Measurements from ENCODE around the gene PURB. TPM values are rescaled to one million over a fixed set of nuclear protein-coding genes. Genes with fewer than 3 reads are reported as not detected.

Gene PURB
- total RNA-seq, 1 donor from 2014 or later = 18.2 TPM

GRCh38 chr7:44897309-44897708 lies 12.0 kb upstream of the PURB start:
- no peak for DNase-seq (ENCODE audit: low read depth)
- H3K27me3 ChIP-seq (ENCODE audit: control insufficient read depth, insufficient read depth, low read length) = no peaks in the 10 kb centered on the region
- H3K4me3 ChIP-seq (ENCODE audit: low read depth, low read length) = no peak overlapping the region
- no peak for FAIRE-seq
- H3K36me3 ChIP-seq (ENCODE audit: control insufficient read depth, insufficient read depth, low read length) = no peaks in the 10 kb centered on the region
- TF ChIP-seq, protein P1, sequence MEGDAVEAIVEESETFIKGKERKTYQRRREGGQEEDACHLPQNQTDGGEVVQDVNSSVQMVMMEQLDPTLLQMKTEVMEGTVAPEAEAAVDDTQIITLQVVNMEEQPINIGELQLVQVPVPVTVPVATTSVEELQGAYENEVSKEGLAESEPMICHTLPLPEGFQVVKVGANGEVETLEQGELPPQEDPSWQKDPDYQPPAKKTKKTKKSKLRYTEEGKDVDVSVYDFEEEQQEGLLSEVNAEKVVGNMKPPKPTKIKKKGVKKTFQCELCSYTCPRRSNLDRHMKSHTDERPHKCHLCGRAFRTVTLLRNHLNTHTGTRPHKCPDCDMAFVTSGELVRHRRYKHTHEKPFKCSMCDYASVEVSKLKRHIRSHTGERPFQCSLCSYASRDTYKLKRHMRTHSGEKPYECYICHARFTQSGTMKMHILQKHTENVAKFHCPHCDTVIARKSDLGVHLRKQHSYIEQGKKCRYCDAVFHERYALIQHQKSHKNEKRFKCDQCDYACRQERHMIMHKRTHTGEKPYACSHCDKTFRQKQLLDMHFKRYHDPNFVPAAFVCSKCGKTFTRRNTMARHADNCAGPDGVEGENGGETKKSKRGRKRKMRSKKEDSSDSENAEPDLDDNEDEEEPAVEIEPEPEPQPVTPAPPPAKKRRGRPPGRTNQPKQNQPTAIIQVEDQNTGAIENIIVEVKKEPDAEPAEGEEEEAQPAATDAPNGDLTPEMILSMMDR (IDR thresholded peaks at IDR 0.05; ENCODE audit: insufficient read depth, low read length, severe bottlenecking) = no peak

DNA sequence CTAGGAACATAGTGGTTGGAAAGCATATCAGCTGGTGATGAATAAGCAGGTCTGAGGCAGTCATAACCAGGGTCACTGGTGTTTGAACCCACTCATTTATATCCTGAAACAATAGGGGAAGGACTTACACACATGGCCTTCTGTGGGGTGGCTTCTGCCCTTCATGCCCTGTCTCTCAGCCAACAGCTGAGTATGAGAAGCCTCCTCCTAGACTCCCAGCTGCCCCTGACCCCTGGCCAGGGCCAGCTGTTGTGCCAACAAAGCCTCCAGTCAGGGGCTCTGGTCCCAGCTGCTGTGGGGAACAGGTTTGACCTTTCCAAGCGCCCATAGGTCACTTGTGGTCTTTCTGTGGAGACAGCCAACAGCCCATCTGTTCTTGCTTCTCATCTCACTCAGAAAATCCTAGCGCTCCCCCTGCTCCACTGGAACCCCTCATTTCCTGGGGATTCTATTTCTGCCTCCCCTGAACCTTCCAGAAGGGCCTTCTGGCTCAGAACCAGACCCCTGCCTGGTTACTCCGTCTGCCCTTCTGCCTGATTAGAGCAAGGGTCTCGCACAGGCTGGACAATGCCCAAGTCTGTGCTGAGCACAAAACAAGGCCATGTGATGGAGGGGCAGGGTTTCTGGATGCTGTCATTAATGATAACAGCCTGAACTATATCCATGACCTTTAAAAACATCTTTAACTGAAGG lies 9.7 kb upstream of the PURB start:
- Histone ChIP-seq H3K36me3 (ENCODE audit: control insufficient read depth, insufficient read depth, low read length) (no peaks in the 10 kb centered on the region), H3K27me3 (ENCODE audit: control insufficient read depth, insufficient read depth, low read length) (no peaks in the 10 kb centered on the region), H3K4me3 (ENCODE audit: low read depth, low read length) (no peak overlapping the region)
- TF ChIP-seq, protein P1 (IDR thresholded peaks at IDR 0.05; ENCODE audit: insufficient read depth, low read length, severe bottlenecking) = no peak
- FAIRE-seq (no peak), DNase-seq (ENCODE audit: low read depth) (no peak)

DNA sequence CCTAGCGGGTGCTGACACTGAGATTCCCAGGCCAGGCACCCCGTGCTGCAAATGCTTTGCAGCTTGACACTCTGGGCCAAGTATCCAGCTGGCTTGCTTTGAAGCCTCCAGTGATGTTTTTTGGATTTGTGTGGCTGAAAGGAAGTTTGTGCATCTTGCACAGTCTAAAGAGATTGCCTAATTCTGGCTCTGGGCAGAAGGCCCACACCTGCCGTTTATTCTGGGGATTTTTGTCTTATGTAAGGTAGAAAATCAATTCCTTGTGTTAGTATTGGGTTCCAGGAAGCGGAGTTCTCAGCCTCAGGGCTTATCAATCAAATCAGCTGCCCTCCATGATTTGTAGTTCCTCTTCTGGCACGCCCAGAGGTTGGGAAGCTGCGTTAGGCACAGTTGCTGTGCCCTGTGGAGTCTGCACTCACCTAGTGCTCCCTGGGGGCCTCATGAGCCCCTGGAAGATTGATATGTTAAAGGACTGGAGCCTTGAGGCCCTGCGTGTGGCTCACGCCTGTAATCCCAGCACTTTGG lies 8.4 kb upstream of the PURB start:
- no peak for FAIRE-seq
- Histone ChIP-seq H3K4me3 (ENCODE audit: low read depth, low read length) (no peak overlapping the region), H3K36me3 (ENCODE audit: control insufficient read depth, insufficient read depth, low read length) (no peaks in the 10 kb centered on the region), H3K27me3 (ENCODE audit: control insufficient read depth, insufficient read depth, low read length) (no peaks in the 10 kb centered on the region)
- no peak for DNase-seq (ENCODE audit: low read depth)
- TF ChIP-seq, protein P1 (IDR thresholded peaks at IDR 0.05; ENCODE audit: insufficient read depth, low read length, severe bottlenecking) = no peak

DNA sequence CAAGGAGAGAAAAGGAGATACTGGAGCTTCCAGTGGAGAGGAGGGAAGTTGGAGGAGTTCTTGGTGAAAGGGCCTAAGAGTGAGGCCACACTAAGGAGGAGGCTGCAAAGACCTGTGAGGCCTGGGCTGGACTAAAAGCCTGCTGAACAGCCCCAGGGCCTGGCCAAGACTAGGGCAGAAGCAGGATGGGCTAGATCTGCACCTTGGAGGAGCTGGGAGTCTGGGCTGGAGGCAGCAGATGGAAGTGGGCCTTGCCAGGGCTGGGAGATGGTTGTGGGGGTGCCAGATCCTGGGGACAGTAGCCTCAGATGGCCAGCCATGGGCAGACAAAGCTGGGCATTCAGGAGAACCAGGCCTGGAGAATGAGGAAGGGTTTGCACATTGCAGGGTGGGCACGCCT lies 6.5 kb upstream of the PURB start:
- DNase-seq (ENCODE audit: low read depth) (no peak), FAIRE-seq (no peak)
- Histone ChIP-seq H3K36me3 (ENCODE audit: control insufficient read depth, insufficient read depth, low read length) (no peaks in the 10 kb centered on the region), H3K27me3 (ENCODE audit: control insufficient read depth, insufficient read depth, low read length) (no peaks in the 10 kb centered on the region), H3K4me3 (ENCODE audit: low read depth, low read length) (no peak overlapping the region)
- TF ChIP-seq, protein P1 (IDR thresholded peaks at IDR 0.05; ENCODE audit: insufficient read depth, low read length, severe bottlenecking) = no peak

DNA sequence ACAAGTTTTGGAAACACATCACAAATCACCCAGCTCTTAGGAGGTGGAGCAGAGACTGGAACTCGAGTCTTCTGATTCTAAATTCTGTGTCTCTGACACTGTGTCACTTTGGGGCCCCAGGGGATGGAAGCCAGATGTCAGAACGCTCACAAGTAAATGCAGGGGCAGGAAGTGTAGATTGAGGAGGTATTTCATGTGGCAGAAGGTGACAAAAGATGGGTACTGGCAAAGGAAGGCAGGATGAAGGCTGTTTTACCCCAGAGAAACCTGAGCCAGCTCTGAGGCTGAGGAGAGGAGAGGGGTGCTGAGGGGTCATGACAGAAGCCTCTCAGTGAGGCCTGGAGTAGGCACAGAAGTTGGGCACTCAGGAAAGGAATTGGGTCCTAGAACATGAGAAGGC lies 6.0 kb upstream of the PURB start:
- no peak for DNase-seq (ENCODE audit: low read depth)
- H3K4me3 ChIP-seq (ENCODE audit: low read depth, low read length) = no peak overlapping the region
- no peaks in the 10 kb centered on the region for H3K36me3 ChIP-seq (ENCODE audit: control insufficient read depth, insufficient read depth, low read length)
- TF ChIP-seq, protein P1 (IDR thresholded peaks at IDR 0.05; ENCODE audit: insufficient read depth, low read length, severe bottlenecking) = no peak
- no peak for FAIRE-seq
- no peaks in the 10 kb centered on the region for H3K27me3 ChIP-seq (ENCODE audit: control insufficient read depth, insufficient read depth, low read length)

All from bronchial epithelial cell (primary cell).